K562 (cell line): ENCODE results near the gene KCND2. TPM values are rescaled to one million over a fixed set of nuclear protein-coding genes. Genes with fewer than 3 reads are reported as not detected.

Source experiments
- BCOR ChIP-seq: fragments of 450-650 bp; IDR thresholded peaks from 2 replicates; pipeline ENCODE4 v1.6.1; 2016
- C11orf30 ChIP-seq: fragments of 450-650 bp; IDR thresholded peaks from 2 replicates; pipeline ENCODE4 v1.6.1; 2016; ENCODE audit warnings: low read depth, mild to moderate bottlenecking
- CHD1 ChIP-seq: fragments of 200-600 bp; sonication (generic); IDR thresholded peaks from one replicate; pipeline ENCODE4 v1.6.1; 2012; ENCODE audit warnings: mild to moderate bottlenecking, moderate library complexity, low read length, inconsistent platforms
- MAFF ChIP-seq: IDR thresholded peaks from 2 replicates; pipeline ENCODE4 v1.6.1; 2012; ENCODE audit warnings: low read length, improper control_type of control experiment
- MTA1 ChIP-seq: fragments of 450-650 bp; IDR thresholded peaks from 2 replicates; pipeline ENCODE4 v1.6.1; 2017; ENCODE audit warnings: borderline replicate concordance
- NEUROD1 ChIP-seq: fragments of 150-350 bp; IDR thresholded peaks from 2 replicates; pipeline ENCODE4 v1.6.1; 2014; ENCODE audit warnings: borderline replicate concordance, low read length, low read depth; ENCODE audit not compliant: partially characterized antibody
- PCBP1 ChIP-seq: fragments of 200-400 bp; formaldehyde crosslinking; IDR thresholded peaks from 2 replicates; pipeline ENCODE4 v1.6.1; 2018; ENCODE audit warnings: mild to moderate bottlenecking, low read depth, low read length; ENCODE audit not compliant: poor library complexity, severe bottlenecking
- PTBP1 ChIP-seq: fragments of 200-400 bp; formaldehyde crosslinking; IDR thresholded peaks from 2 replicates; pipeline ENCODE4 v1.6.1; 2017; ENCODE audit warnings: low read depth, low read length
- ZNF316 ChIP-seq: fragments of 450-650 bp; IDR thresholded peaks from 2 replicates; pipeline ENCODE4 v1.6.1; 2016
- ZNF766 ChIP-seq: fragments of 200-800 bp; sonication (Bioruptor generic); conservative IDR thresholded peaks from 2 replicates; pipeline ENCODE4 v1.6.1; 2016; ENCODE audit warnings: missing genetic modification characterization, missing compliant biosample characterization
- polyA plus RNA-seq, 8 experiments: library from polyadenylated mRNA; depleted of rRNA in 4 of 8; stranded (reverse) in 5 of 8; unstranded in 3 of 8; fragments of >200 nt; fragmentation: Nextera tagmentation in 2 of 8; fragmentation: Illumina TruSeq in 1 of 8; extraction: Ambion mirVana in 2 of 8; extraction: Trizol in 1 of 8; gene quantifications; 2 replicates each; pipeline versions ENCODE4 v1.2.1 to v1.2.3, GENCODE V29; 2011 to 2014; ENCODE audit warnings: inconsistent platforms in 1 of 8, missing spikeins in 1 of 8
- total RNA-seq, 7 experiments: library from RNA; depleted of rRNA in 6 of 7; stranded (reverse); fragments of >200 nt in 6 of 7; fragmentation: Illumina TruSeq in 2 of 7; extraction: Trizol in 2 of 7; gene quantifications; 2 replicates each; pipeline versions ENCODE4 v1.2.1 to v1.2.3, GENCODE V29; 2011 to 2021; ENCODE audit warnings: low replicate concordance in 1 of 7
- TF ChIP-seq, protein P1 (sequence below): fragments of 450-650 bp; formaldehyde crosslinking; IDR thresholded peaks from 2 replicates; pipeline ENCODE4 v1.4.0; 2020; ENCODE audit warnings: mild to moderate bottlenecking, moderate library complexity
- TF ChIP-seq, protein P2 (sequence below): sonication (generic); formaldehyde crosslinking; IDR thresholded peaks from 2 replicates; pipeline ENCODE4 v1.8.0; 2023; ENCODE audit warnings: mild to moderate bottlenecking, missing genetic modification reagents
- TF ChIP-seq, protein P3 (sequence below), 3 experiments: fragments of 200-800 bp in 1 of 3; fragments of 250-450 bp in 1 of 3; fragments of 450-650 bp in 1 of 3; sonication (Bioruptor Pico) in 1 of 3; sonication (Bioruptor generic) in 1 of 3; formaldehyde crosslinking in 1 of 3; IDR thresholded peaks; 2 replicates each; pipeline versions ENCODE4 v1.6.1 to v1.8.0; 2016 to 2022; ENCODE audit warnings: mild to moderate bottlenecking in 2 of 3, missing genetic modification characterization in 2 of 3, missing compliant biosample characterization in 1 of 3, moderate library complexity in 1 of 3

KCND2 gene
- total and polyA plus RNA-seq, 9 of the 15 experiments (the other 6 are each of a cell fraction or from before 2014, with no cell fraction given): 0.03 to 0.12 TPM; not detected in 7

DNA sequence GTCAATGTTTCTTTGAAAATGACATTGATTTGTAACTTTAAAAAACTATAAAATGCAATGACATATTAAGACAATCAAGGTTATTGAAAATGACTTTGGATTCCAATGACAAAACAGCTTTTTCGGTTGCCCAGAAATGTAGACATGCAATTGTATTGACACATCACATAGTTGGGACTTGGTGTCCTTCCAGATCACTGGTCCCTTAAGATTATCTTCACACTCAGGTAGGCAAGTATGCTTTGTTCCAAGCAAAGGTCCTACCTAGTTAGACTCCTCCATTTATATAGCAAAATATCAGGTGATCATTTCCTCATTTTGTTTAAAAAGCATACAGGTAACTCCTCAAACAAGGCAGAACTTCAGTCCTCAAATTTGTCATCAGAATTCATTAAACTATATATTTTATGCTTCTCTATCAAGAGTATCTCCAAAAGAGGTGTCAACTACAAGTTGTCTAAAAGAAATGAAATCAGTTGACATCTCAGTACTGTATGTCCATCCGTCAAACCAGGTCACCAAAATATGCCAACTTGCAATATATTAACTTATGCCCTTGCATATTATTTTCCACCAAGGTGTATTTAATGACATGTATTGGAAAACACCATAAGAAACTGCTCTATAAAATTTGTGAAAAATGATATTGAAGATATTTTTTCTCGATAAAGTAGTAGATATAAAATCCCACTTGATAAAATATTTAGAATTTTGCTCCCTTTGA, 520.4 kb downstream of the KCND2 start (continued):
- TF ChIP-seq, protein P1, sequence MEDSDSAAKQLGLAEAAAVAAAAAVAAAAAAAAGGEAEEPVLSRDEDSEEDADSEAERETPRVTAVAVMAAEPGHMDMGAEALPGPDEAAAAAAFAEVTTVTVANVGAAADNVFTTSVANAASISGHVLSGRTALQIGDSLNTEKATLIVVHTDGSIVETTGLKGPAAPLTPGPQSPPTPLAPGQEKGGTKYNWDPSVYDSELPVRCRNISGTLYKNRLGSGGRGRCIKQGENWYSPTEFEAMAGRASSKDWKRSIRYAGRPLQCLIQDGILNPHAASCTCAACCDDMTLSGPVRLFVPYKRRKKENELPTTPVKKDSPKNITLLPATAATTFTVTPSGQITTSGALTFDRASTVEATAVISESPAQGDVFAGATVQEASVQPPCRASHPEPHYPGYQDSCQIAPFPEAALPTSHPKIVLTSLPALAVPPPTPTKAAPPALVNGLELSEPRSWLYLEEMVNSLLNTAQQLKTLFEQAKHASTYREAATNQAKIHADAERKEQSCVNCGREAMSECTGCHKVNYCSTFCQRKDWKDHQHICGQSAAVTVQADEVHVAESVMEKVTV (CRISPR knock-in tag): no peak
- TF ChIP-seq ZNF766 (CRISPR knock-in tag): no peak
- TF ChIP-seq, protein P2, sequence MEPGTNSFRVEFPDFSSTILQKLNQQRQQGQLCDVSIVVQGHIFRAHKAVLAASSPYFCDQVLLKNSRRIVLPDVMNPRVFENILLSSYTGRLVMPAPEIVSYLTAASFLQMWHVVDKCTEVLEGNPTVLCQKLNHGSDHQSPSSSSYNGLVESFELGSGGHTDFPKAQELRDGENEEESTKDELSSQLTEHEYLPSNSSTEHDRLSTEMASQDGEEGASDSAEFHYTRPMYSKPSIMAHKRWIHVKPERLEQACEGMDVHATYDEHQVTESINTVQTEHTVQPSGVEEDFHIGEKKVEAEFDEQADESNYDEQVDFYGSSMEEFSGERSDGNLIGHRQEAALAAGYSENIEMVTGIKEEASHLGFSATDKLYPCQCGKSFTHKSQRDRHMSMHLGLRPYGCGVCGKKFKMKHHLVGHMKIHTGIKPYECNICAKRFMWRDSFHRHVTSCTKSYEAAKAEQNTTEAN (CRISPR knock-in tag): no peak
- no peak for TF ChIP-seq PTBP1
- TF ChIP-seq, protein P3, sequence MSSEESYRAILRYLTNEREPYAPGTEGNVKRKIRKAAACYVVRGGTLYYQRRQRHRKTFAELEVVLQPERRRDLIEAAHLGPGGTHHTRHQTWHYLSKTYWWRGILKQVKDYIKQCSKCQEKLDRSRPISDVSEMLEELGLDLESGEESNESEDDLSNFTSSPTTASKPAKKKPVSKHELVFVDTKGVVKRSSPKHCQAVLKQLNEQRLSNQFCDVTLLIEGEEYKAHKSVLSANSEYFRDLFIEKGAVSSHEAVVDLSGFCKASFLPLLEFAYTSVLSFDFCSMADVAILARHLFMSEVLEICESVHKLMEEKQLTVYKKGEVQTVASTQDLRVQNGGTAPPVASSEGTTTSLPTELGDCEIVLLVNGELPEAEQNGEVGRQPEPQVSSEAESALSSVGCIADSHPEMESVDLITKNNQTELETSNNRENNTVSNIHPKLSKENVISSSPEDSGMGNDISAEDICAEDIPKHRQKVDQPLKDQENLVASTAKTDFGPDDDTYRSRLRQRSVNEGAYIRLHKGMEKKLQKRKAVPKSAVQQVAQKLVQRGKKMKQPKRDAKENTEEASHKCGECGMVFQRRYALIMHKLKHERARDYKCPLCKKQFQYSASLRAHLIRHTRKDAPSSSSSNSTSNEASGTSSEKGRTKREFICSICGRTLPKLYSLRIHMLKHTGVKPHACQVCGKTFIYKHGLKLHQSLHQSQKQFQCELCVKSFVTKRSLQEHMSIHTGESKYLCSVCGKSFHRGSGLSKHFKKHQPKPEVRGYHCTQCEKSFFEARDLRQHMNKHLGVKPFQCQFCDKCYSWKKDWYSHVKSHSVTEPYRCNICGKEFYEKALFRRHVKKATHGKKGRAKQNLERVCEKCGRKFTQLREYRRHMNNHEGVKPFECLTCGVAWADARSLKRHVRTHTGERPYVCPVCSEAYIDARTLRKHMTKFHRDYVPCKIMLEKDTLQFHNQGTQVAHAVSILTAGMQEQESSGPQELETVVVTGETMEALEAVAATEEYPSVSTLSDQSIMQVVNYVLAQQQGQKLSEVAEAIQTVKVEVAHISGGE (CRISPR knock-in tag; IDR thresholded peaks at IDR 0.05): no peak
- TF ChIP-seq MTA1: no peak
- TF ChIP-seq BCOR: no peak
- TF ChIP-seq C11orf30: peak; percentile 53; the same call in 1 of the 2 replicates
- TF ChIP-seq CHD1: no peak
- no peak for TF ChIP-seq PCBP1
- TF ChIP-seq NEUROD1: no peak
- TF ChIP-seq MAFF: peak; percentile 51
- peak; percentile 70 for TF ChIP-seq ZNF316
